ENCODE results near the gene RGPD6. TPM values are rescaled to one million over a fixed set of nuclear protein-coding genes. Genes with fewer than 3 reads are reported as not detected.
"Not testable (repeated sequence)": the region's sequence is repeated elsewhere in the genome, so short reads cannot be mapped to it uniquely, and the experiment has no call there.

The RGPD6 gene
- total and polyA plus RNA-seq, 2 of the 4 experiments (the other 2 are of a cell fraction), result 6.7 to 10.6 TPM

- H2AK9ac ChIP-seq (replicated peaks; ENCODE audit: low read depth, low read length, poor library complexity); H3K9me1 ChIP-seq (ENCODE audit: insufficient read depth, low read length); H3K9ac ChIP-seq (ENCODE audit: low read depth, low read length); H2BK120ac ChIP-seq (ENCODE audit: low read depth, low read length); BruUV-seq (replicated peaks); H4K91ac ChIP-seq (ENCODE audit: insufficient read depth, low read depth, low read length); ATAC-seq (ENCODE audit: low read depth); H3K36me3 ChIP-seq (ENCODE audit: control insufficient read depth, insufficient read depth, low read length); intact Hi-C loops (cut with micrococcal nuclease); DNase-seq; H2BK15ac ChIP-seq (ENCODE audit: low read depth, low read length); H3K27me3 ChIP-seq (ENCODE audit: control insufficient read depth, insufficient read depth, low read length); H3K27ac ChIP-seq (ENCODE audit: insufficient read depth, low read length); POLR2A ChIA-PET (ENCODE audit: unreplicated experiment); H3K4me1 ChIP-seq (ENCODE audit: control insufficient read depth, insufficient read depth, low read length); H4K8ac ChIP-seq (ENCODE audit: low read depth in 2 of 2, low read length in 2 of 2); H3K23ac ChIP-seq (ENCODE audit: low read depth, low read length); H2BK20ac ChIP-seq (ENCODE audit: low read depth, low read length); H3K4ac ChIP-seq (ENCODE audit: low read depth, low read length); H2AK5ac ChIP-seq (ENCODE audit: low read depth, low read length); H3K4me3 ChIP-seq (ENCODE audit: insufficient read depth, low read depth, low read length); H3K18ac ChIP-seq (ENCODE audit: low read depth, low read length); in situ Hi-C loops (cut with MboI; ENCODE audit: low sequenced_read_pairs); H3K4me2 ChIP-seq (ENCODE audit: low read depth, low read length); dilution Hi-C loops (cut with HindIII; ENCODE audit: low sequenced_read_pairs, unreplicated experiment); CTCF ChIA-PET; H4K20me1 ChIP-seq (ENCODE audit: insufficient read depth, low read length); H2BK5ac ChIP-seq (ENCODE audit: low read depth, low read length, poor library complexity, severe bottlenecking); H4K5ac ChIP-seq (ENCODE audit: low read depth, low read length); H3K56ac ChIP-seq (ENCODE audit: extremely low read depth, insufficient read depth, low read length); H3K9me3 ChIP-seq (ENCODE audit: control insufficient read depth, insufficient read depth, low read length); H3K14ac ChIP-seq (replicated peaks; ENCODE audit: low read depth, low read length); H2AFZ ChIP-seq (replicated peaks; ENCODE audit: low read length, poor library complexity); H3K79me1 ChIP-seq (ENCODE audit: low read depth in 1 of 2, low read length in 2 of 2): not testable (repeated sequence)
- no CpG with 5 or more reads among the region's 9 CpGs for WGBS, 2 experiments (ENCODE audit: extremely low coverage in 2 of 2, insufficient read length in 1 of 2)
Measured at GRCh38 chr2:110602139-110602538, 25.1 kb upstream of the RGPD6 start.

- H3K27ac ChIP-seq (ENCODE audit: insufficient read depth, low read length); H3K4me1 ChIP-seq (ENCODE audit: control insufficient read depth, insufficient read depth, low read length); POLR2A ChIA-PET (ENCODE audit: unreplicated experiment); H3K9me1 ChIP-seq (ENCODE audit: insufficient read depth, low read length); H4K8ac ChIP-seq (ENCODE audit: low read depth in 2 of 2, low read length in 2 of 2); H2BK20ac ChIP-seq (ENCODE audit: low read depth, low read length); H3K9ac ChIP-seq (ENCODE audit: low read depth, low read length); CTCF ChIA-PET; H4K91ac ChIP-seq (ENCODE audit: insufficient read depth, low read depth, low read length); in situ Hi-C loops (cut with MboI; ENCODE audit: low sequenced_read_pairs); H4K5ac ChIP-seq (ENCODE audit: low read depth, low read length); H2BK5ac ChIP-seq (ENCODE audit: low read depth, low read length, poor library complexity, severe bottlenecking); H3K56ac ChIP-seq (ENCODE audit: extremely low read depth, insufficient read depth, low read length); H3K4me3 ChIP-seq (ENCODE audit: insufficient read depth, low read depth, low read length); DNase-seq; H2BK15ac ChIP-seq (ENCODE audit: low read depth, low read length); H3K4ac ChIP-seq (ENCODE audit: low read depth, low read length); H3K9me3 ChIP-seq (ENCODE audit: control insufficient read depth, insufficient read depth, low read length); dilution Hi-C loops (cut with HindIII; ENCODE audit: low sequenced_read_pairs, unreplicated experiment); H4K20me1 ChIP-seq (ENCODE audit: insufficient read depth, low read length); H2AK5ac ChIP-seq (ENCODE audit: low read depth, low read length); BruUV-seq (replicated peaks); H3K27me3 ChIP-seq (ENCODE audit: control insufficient read depth, insufficient read depth, low read length); H3K14ac ChIP-seq (replicated peaks; ENCODE audit: low read depth, low read length); H2AK9ac ChIP-seq (replicated peaks; ENCODE audit: low read depth, low read length, poor library complexity); H2AFZ ChIP-seq (replicated peaks; ENCODE audit: low read length, poor library complexity); intact Hi-C loops (cut with micrococcal nuclease); H3K36me3 ChIP-seq (ENCODE audit: control insufficient read depth, insufficient read depth, low read length); H2BK120ac ChIP-seq (ENCODE audit: low read depth, low read length); H3K18ac ChIP-seq (ENCODE audit: low read depth, low read length); H3K23ac ChIP-seq (ENCODE audit: low read depth, low read length); H3K4me2 ChIP-seq (ENCODE audit: low read depth, low read length); H3K79me1 ChIP-seq (ENCODE audit: low read depth in 1 of 2, low read length in 2 of 2): not testable (repeated sequence)
- peak; percentile 27; the same call in 1 of the 2 replicates for ATAC-seq (ENCODE audit: low read depth)
- no CpG with 5 or more reads among the region's 2 CpGs for WGBS, 2 experiments (ENCODE audit: extremely low coverage in 2 of 2, insufficient read length in 1 of 2)
Measured at GRCh38 chr2:110591973-110592372, 15.0 kb upstream of the RGPD6 start.

Data from IMR-90 (cell line).